ENCODE results near the gene POM121L2. TPM values are rescaled to one million over a fixed set of nuclear protein-coding genes. Genes with fewer than 3 reads are reported as not detected.

The POM121L2 gene
- total and polyA plus RNA-seq, 9 of the 15 experiments (the other 6 are each of a cell fraction or from before 2014, with no cell fraction given), result 0.23 to 0.45 TPM; not detected in 7

GRCh38 chr6:27332692-27333641 is 20.9 kb upstream of the POM121L2 start (continued):
- TF ChIP-seq CTCF (IDR thresholded peaks at IDR 0.05 in 2 of 3, conservative IDR thresholded peaks at IDR 0.05 in 1 of 3; ENCODE audit: insufficient read depth in 2 of 3, low read depth in 1 of 3, low read length in 3 of 3), result peak in 1 of 3 experiments; percentile 18; a peak in 1 of 6 replicates
- TF ChIP-seq ZSCAN29 (IDR thresholded peaks at IDR 0.05), result peak; percentile 89
- TF ChIP-seq E2F1 (CRISPR knock-in tag; IDR thresholded peaks at IDR 0.05), result no peak; the same call in 1 of the 2 replicates
- no peak for TF ChIP-seq ZNF785 (CRISPR knock-in tag; IDR thresholded peaks at IDR 0.05)
- TF ChIP-seq SOX6 (IDR thresholded peaks at IDR 0.05), result peak; percentile 83; the same call in 1 of the 2 replicates
- no peak for TF ChIP-seq HBP1 (CRISPR knock-in tag; IDR thresholded peaks at IDR 0.05)
- no peak for TF ChIP-seq CREM (IDR thresholded peaks at IDR 0.05; ENCODE audit: low read depth)
- TF ChIP-seq ARID1B (IDR thresholded peaks at IDR 0.05), result peak; percentile 33
- TF ChIP-seq HLTF (IDR thresholded peaks at IDR 0.05), result no peak
- TF ChIP-seq KDM1A (IDR thresholded peaks at IDR 0.05), result peak in 1 of 2 experiments; percentile 56; a peak in 2 of 4 replicates
- peak; percentile 85 for TF ChIP-seq HMBOX1 (IDR thresholded peaks at IDR 0.05)
- no peak for TF ChIP-seq CREB5 (CRISPR knock-in tag; IDR thresholded peaks at IDR 0.05)
- TF ChIP-seq BHLHE40 (IDR thresholded peaks at IDR 0.05; ENCODE audit: low read length), result peak; percentile 40; the same call in 1 of the 2 replicates
- peak; percentile 28; the same call in 1 of the 2 replicates for TF ChIP-seq MEF2A (IDR thresholded peaks at IDR 0.05; ENCODE audit: control insufficient read depth, low read depth, low read length)
- TF ChIP-seq BMI1 (IDR thresholded peaks at IDR 0.05; ENCODE audit: low read length), result no peak; the same call in 1 of the 2 replicates
- TF ChIP-seq NR3C1 (CRISPR knock-in tag; IDR thresholded peaks at IDR 0.05), result no peak
- peak; percentile 34 for TF ChIP-seq HNRNPLL (IDR thresholded peaks at IDR 0.05; ENCODE audit: low read depth, low read length, poor library complexity, severe bottlenecking)
- peak; percentile 64; the same call in 1 of the 2 replicates for TF ChIP-seq MAFF (IDR thresholded peaks at IDR 0.05; ENCODE audit: low read length)
- TF ChIP-seq SPI1 (IDR thresholded peaks at IDR 0.05; ENCODE audit: borderline replicate concordance, low read depth, low read length), result 0 out of 2 replicates have a peak, but pooled peaks have one; percentile 1
- peak; percentile 70; the same call in 1 of the 2 replicates for TF ChIP-seq LCOR (CRISPR knock-in tag; IDR thresholded peaks at IDR 0.05)
- TF ChIP-seq RB1 (IDR thresholded peaks at IDR 0.05; ENCODE audit: low read depth), result peak; percentile 68; the same call in 1 of the 2 replicates
